GM18868 (cell line): Measurements from ENCODE around the gene ZNF480.
"Not testable (repeated sequence)": the region's sequence is repeated elsewhere in the genome, so short reads cannot be mapped to it uniquely, and the experiment has no call there.

Experiments
- ATAC-seq: cut with Tn5 transposase; IDR thresholded peaks from one replicate; pipeline ENCODE4 v1.9.1; 2021; ENCODE audit warnings: mild to moderate bottlenecking, moderate library complexity; ENCODE audit not compliant: unreplicated experiment

ZNF480 gene

GRCh38 chr19:52336791-52337381 is 39.9 kb downstream of the ZNF480 start:
- ATAC-seq = no peak

- not testable (repeated sequence) for ATAC-seq
Observed at GRCh38 chr19:52339022-52339421, 42.1 kb downstream of the ZNF480 start.

- ATAC-seq = no peak
Observed at GRCh38 chr19:52343548-52343947, 46.6 kb downstream of the ZNF480 start.

GRCh38 chr19:52345162-52345561 is 48.2 kb downstream of the ZNF480 start:
- no peak for ATAC-seq

GRCh38 chr19:52351512-52351911 is 54.5 kb downstream of the ZNF480 start:
- no peak for ATAC-seq

- no peak for ATAC-seq
Observed at GRCh38 chr19:52366414-52366824, 69.5 kb downstream of the ZNF480 start.

- no peak for ATAC-seq
Observed at GRCh38 chr19:52369559-52370340, 72.8 kb downstream of the ZNF480 start, which contains the start of gene ZNF880. Gene ZNF880, plus strand, starts transcription at chr19:52369923. Its CDS starts 43 bp downstream, at chr19:52369966.

GRCh38 chr19:52370341-52370710 is 73.4 kb downstream of the ZNF480 start:
- ATAC-seq = no peak
